C4-2B (cell line): ENCODE data around the gene CYGB.

Source experiments
- ZFX ChIP-seq: fragments of 450-650 bp; IDR thresholded peaks from 2 replicates; pipeline ENCODE4 v1.6.1; 2017
- TF ChIP-seq, protein P1 (sequence below): fragments of 450-650 bp; conservative IDR thresholded peaks from 2 replicates; pipeline ENCODE4 v1.5.1; 2017; ENCODE audit warnings: mild to moderate bottlenecking

DNA sequence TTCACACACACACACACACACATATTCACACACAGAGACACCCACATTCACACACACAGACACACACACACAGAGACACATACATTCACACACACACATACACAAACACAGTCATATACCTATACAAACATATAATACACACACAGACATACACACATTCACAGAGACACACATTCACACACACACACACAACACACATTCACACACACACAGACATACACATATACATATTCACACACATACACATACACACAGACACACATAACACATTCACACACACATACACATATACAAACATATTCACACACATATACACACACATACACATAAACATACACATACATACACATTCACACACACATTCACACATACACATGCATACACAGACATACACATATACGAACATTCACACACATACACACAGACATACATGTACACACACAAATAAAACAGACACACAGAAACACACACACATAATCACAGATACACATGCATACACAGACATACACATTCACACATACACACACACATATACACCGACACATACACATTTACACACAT, 10.2 kb upstream of the CYGB start:
- TF ChIP-seq, protein P1, sequence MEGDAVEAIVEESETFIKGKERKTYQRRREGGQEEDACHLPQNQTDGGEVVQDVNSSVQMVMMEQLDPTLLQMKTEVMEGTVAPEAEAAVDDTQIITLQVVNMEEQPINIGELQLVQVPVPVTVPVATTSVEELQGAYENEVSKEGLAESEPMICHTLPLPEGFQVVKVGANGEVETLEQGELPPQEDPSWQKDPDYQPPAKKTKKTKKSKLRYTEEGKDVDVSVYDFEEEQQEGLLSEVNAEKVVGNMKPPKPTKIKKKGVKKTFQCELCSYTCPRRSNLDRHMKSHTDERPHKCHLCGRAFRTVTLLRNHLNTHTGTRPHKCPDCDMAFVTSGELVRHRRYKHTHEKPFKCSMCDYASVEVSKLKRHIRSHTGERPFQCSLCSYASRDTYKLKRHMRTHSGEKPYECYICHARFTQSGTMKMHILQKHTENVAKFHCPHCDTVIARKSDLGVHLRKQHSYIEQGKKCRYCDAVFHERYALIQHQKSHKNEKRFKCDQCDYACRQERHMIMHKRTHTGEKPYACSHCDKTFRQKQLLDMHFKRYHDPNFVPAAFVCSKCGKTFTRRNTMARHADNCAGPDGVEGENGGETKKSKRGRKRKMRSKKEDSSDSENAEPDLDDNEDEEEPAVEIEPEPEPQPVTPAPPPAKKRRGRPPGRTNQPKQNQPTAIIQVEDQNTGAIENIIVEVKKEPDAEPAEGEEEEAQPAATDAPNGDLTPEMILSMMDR, result peak; percentile 51
- TF ChIP-seq ZFX, result no peak
